Nephron progenitor cell (in vitro differentiated cells): Measurements from ENCODE around the gene INTS13.

Experiments used
- DNase-seq: peaks from one replicate; pipeline ENCODE4 v3.0.0; 2021
- H3K27ac Mint-ChIP-seq: 2 replicates; pipeline ENCODE4 v1.8.0; 2021; ENCODE audit warnings: mild to moderate bottlenecking, moderate library complexity, mixed read lengths
- H3K27me3 Mint-ChIP-seq: 2 replicates; pipeline ENCODE4 v1.8.0; 2021; ENCODE audit warnings: mild to moderate bottlenecking, low read depth, mixed read lengths; ENCODE audit not compliant: poor library complexity
- H3K36me3 Mint-ChIP-seq: 2 replicates; pipeline ENCODE4 v1.8.0; 2021; ENCODE audit warnings: low read depth, mixed read lengths
- H3K4me1 Mint-ChIP-seq: 2 replicates; pipeline ENCODE4 v1.8.0; 2021; ENCODE audit warnings: mixed read lengths
- H3K4me3 Mint-ChIP-seq: 2 replicates; pipeline ENCODE4 v1.8.0; 2021; ENCODE audit warnings: mild to moderate bottlenecking, moderate library complexity, mixed read lengths
- H3K9me3 Mint-ChIP-seq: 2 replicates; pipeline ENCODE4 v1.8.0; 2021; ENCODE audit warnings: mild to moderate bottlenecking, moderate library complexity, mixed read lengths
- CTCF ChIP-seq: fragments of 200-600 bp; sonication (generic); IDR thresholded peaks from 2 replicates; pipeline ENCODE4 v1.5.0; 2021; ENCODE audit warnings: antibody characterized with exemption

Gene INTS13

GRCh38 chr12:26929590-26929989 is 8.2 kb downstream of the INTS13 start:
- Mint-ChIP-seq H3K27me3 (no peaks in the 10 kb centered on the region), H3K4me3 (no peak overlapping the region), H3K27ac (peak overlapping the region; percentile 7), H3K36me3 (peaks cover 46% of the 10 kb centered on the region), H3K9me3 (no peaks in the 10 kb centered on the region), H3K4me1 (peaks cover 9% of the 10 kb centered on the region)
- DNase-seq = no peak
- no peak for TF ChIP-seq CTCF

GRCh38 chr12:26928661-26929060 is 9.1 kb downstream of the INTS13 start:
- Mint-ChIP-seq H3K4me3 (no peak overlapping the region), H3K27me3 (no peaks in the 10 kb centered on the region), H3K4me1 (peaks cover 7% of the 10 kb centered on the region), H3K9me3 (no peaks in the 10 kb centered on the region), H3K36me3 (peaks cover 44% of the 10 kb centered on the region), H3K27ac (peak overlapping the region; percentile 49)
- no peak for TF ChIP-seq CTCF
- DNase-seq = no peak

- no peak for TF ChIP-seq CTCF
- peaks cover 44% of the 10 kb centered on the region for H3K36me3 Mint-ChIP-seq
- no peak for DNase-seq
- H3K27ac Mint-ChIP-seq = no peak overlapping the region
- H3K4me1 Mint-ChIP-seq = no peaks in the 10 kb centered on the region
- H3K4me3 Mint-ChIP-seq = no peak overlapping the region
- H3K9me3 Mint-ChIP-seq = no peaks in the 10 kb centered on the region
- no peaks in the 10 kb centered on the region for H3K27me3 Mint-ChIP-seq
These were observed 15.9 kb downstream of the INTS13 start for GRCh38 chr12:26921886-26922285.

- no peak for DNase-seq
- no peak for TF ChIP-seq CTCF
- H3K4me1 Mint-ChIP-seq = no peaks in the 10 kb centered on the region
- peak overlapping the region; percentile 3 for H3K27ac Mint-ChIP-seq
- peaks cover 58% of the 10 kb centered on the region for H3K36me3 Mint-ChIP-seq
- H3K9me3 Mint-ChIP-seq = no peaks in the 10 kb centered on the region
- H3K4me3 Mint-ChIP-seq = no peak overlapping the region
- no peaks in the 10 kb centered on the region for H3K27me3 Mint-ChIP-seq
These were observed 18.6 kb downstream of the INTS13 start for GRCh38 chr12:26919216-26919555.

- no peak for TF ChIP-seq CTCF
- no peaks in the 10 kb centered on the region for H3K9me3 Mint-ChIP-seq
- H3K27ac Mint-ChIP-seq = peak overlapping the region; percentile 3
- H3K4me3 Mint-ChIP-seq = no peak overlapping the region
- DNase-seq = no peak
- no peaks in the 10 kb centered on the region for H3K4me1 Mint-ChIP-seq
- H3K27me3 Mint-ChIP-seq = no peaks in the 10 kb centered on the region
- peaks cover 53% of the 10 kb centered on the region for H3K36me3 Mint-ChIP-seq
These were observed 19.2 kb downstream of the INTS13 start for GRCh38 chr12:26918321-26919215.

- H3K36me3 Mint-ChIP-seq = peaks cover 75% of the 10 kb centered on the region
- H3K9me3 Mint-ChIP-seq = peaks cover 24% of the 10 kb centered on the region
- DNase-seq = no peak
- TF ChIP-seq CTCF = no peak
- H3K27ac Mint-ChIP-seq = no peak overlapping the region
- no peaks in the 10 kb centered on the region for H3K27me3 Mint-ChIP-seq
- no peaks in the 10 kb centered on the region for H3K4me1 Mint-ChIP-seq
- H3K4me3 Mint-ChIP-seq = no peak overlapping the region
These were observed 31.1 kb downstream of the INTS13 start for GRCh38 chr12:26906704-26907103.
